Ovary (tissue), 3 donors: ENCODE results near the gene MZT2A.
"Not testable (repeated sequence)": the region's sequence is repeated elsewhere in the genome, so short reads cannot be mapped to it uniquely, and the experiment has no call there.

ENCODE experiments used
- CTCF ChIP-seq, 3 donors: fragments of 450-650 bp in 2 of 3; fragments of 200-600 bp in 1 of 3; IDR thresholded peaks; one replicate each; pipeline versions ENCODE4 v1.5.1 to v1.8.0; 2016 to 2022; ENCODE audit warnings: antibody characterized with exemption in 3 of 3, mild to moderate bottlenecking in 1 of 3
- EP300 ChIP-seq: sonication (generic); formaldehyde crosslinking; IDR thresholded peaks from one replicate; pipeline ENCODE4 v1.6.1; 2017; ENCODE audit warnings: antibody characterized with exemption
- POLR2A ChIP-seq: fragments of 450-650 bp; IDR thresholded peaks from one replicate; pipeline ENCODE4 v1.6.1; 2017; ENCODE audit warnings: antibody characterized with exemption, mild to moderate bottlenecking, moderate library complexity
- donor health status: DM: no; HTN: no; CAD: no.

GRCh38 chr2:131514408-131515166 is 22.4 kb upstream of the MZT2A start:
- not testable (repeated sequence) for TF ChIP-seq CTCF (IDR thresholded peaks at IDR 0.05); POLR2A; EP300
